C4-2B (cell line): Measurements from ENCODE around the gene PNMA6F.

Source experiments
- ZFX ChIP-seq: fragments of 450-650 bp; IDR thresholded peaks from 2 replicates; pipeline ENCODE4 v1.6.1; 2017
- TF ChIP-seq, protein P1 (sequence below): fragments of 450-650 bp; conservative IDR thresholded peaks from 2 replicates; pipeline ENCODE4 v1.5.1; 2017; ENCODE audit warnings: mild to moderate bottlenecking

DNA sequence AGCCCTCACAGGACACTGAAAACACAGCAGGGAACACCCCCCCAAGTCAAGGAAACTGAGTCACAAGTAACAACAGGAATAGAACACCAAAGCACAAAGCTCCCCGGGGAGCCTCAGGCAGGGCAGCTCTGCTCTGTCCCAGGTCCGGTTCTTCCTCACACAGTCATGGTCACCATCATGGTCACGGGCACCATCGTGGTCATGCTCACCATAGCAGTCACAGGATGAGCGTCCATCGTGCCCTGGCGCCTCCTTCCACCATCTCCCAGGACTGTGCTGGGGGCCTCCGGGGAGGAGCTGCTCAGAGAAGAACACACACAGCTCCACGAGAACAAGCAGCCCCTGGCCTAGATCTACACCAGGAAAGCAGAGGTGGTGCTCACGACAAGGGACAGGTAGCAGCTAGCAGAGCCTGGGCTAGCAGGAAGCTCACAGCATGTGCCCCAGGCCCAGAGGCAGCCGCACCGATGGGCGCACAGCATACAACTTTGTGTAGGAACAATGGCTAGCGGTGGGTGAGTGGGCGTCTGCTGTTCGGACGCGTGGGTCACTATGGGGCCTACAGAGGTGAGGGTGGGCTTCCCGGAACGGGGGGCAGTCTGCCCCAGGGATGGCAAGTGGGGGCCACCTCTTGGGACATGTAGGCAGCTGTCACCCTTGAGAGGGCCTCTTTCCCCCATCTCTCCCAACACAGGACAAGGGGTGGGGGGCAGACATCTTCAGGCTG is 3.4 kb downstream of the PNMA6F start:
- TF ChIP-seq, protein P1, sequence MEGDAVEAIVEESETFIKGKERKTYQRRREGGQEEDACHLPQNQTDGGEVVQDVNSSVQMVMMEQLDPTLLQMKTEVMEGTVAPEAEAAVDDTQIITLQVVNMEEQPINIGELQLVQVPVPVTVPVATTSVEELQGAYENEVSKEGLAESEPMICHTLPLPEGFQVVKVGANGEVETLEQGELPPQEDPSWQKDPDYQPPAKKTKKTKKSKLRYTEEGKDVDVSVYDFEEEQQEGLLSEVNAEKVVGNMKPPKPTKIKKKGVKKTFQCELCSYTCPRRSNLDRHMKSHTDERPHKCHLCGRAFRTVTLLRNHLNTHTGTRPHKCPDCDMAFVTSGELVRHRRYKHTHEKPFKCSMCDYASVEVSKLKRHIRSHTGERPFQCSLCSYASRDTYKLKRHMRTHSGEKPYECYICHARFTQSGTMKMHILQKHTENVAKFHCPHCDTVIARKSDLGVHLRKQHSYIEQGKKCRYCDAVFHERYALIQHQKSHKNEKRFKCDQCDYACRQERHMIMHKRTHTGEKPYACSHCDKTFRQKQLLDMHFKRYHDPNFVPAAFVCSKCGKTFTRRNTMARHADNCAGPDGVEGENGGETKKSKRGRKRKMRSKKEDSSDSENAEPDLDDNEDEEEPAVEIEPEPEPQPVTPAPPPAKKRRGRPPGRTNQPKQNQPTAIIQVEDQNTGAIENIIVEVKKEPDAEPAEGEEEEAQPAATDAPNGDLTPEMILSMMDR: no peak
- TF ChIP-seq ZFX: no peak
